Liver (tissue), 9 donors: ENCODE results near the gene CAPRIN1. TPM values are rescaled to one million over a fixed set of nuclear protein-coding genes. Genes with fewer than 3 reads are reported as not detected.
A peak's percentile ranks its signal among the peaks of the same experiment; 100 is the strongest.

Source experiments
- DNase-seq: peaks from one replicate; pipeline ENCODE4 v3.0.0-alpha.2; 2017; ENCODE audit warnings: low spot score
- H3K27ac ChIP-seq, 2 donors: one replicate each; pipeline ENCODE4 v1.7.0; 2013; ENCODE audit warnings: inconsistent platforms in 2 of 2, low read length in 2 of 2, control low read depth in 1 of 2, low read depth in 1 of 2, mild to moderate bottlenecking in 1 of 2
- H3K27me3 ChIP-seq, 4 donors: one replicate each; pipeline versions ENCODE4 v1.6.1 to v1.7.0; 2013; ENCODE audit warnings: low read length in 3 of 4, inconsistent platforms in 1 of 4, mild to moderate bottlenecking in 1 of 4, moderate library complexity in 1 of 4; ENCODE audit not compliant: control insufficient read depth in 4 of 4, insufficient read depth in 4 of 4
- H3K36me3 ChIP-seq, 4 donors: one replicate each; pipeline versions ENCODE4 v1.6.1 to v1.7.0; 2013; ENCODE audit warnings: low read length in 3 of 4, mild to moderate bottlenecking in 3 of 4, low read depth in 1 of 4, moderate library complexity in 1 of 4; ENCODE audit not compliant: control insufficient read depth in 4 of 4, insufficient read depth in 3 of 4
- H3K4me1 ChIP-seq, 4 donors: one replicate each; pipeline versions ENCODE4 v1.6.1 to v1.7.0; 2013; ENCODE audit warnings: low read length in 3 of 4, mild to moderate bottlenecking in 3 of 4, moderate library complexity in 1 of 4; ENCODE audit not compliant: control insufficient read depth in 4 of 4, insufficient read depth in 4 of 4
- H3K4me3 ChIP-seq, 3 donors: one replicate each; pipeline versions ENCODE4 v1.6.1 to v1.7.0; 2013; ENCODE audit warnings: low read length in 3 of 3, control low read depth in 1 of 3, low read depth in 1 of 3, mild to moderate bottlenecking in 1 of 3
- H3K9ac ChIP-seq, 2 donors: one replicate each; pipeline ENCODE4 v1.7.0; 2013; ENCODE audit warnings: low read length in 2 of 2, mild to moderate bottlenecking in 2 of 2, moderate library complexity in 2 of 2, control low read depth in 1 of 2, low read depth in 1 of 2
- H3K9me3 ChIP-seq, 4 donors: one replicate each; pipeline versions ENCODE4 v1.6.1 to v1.7.0; 2013; ENCODE audit warnings: low read length in 3 of 4; ENCODE audit not compliant: control insufficient read depth in 4 of 4
- ATF3 ChIP-seq: IDR thresholded peaks from 2 replicates; pipeline ENCODE4 v1.6.1; 2016; ENCODE audit warnings: antibody characterized with exemption
- EGR1 ChIP-seq, 2 donors: IDR thresholded peaks; 2 replicates each; pipeline ENCODE4 v1.6.1; 2016 to 2018; ENCODE audit warnings: antibody characterized with exemption in 2 of 2, low read depth in 2 of 2
- FOXA1 ChIP-seq: IDR thresholded peaks from 2 replicates; pipeline ENCODE4 v1.6.1; 2016; ENCODE audit warnings: antibody characterized with exemption
- FOXA2 ChIP-seq: IDR thresholded peaks from 2 replicates; pipeline ENCODE4 v1.6.1; 2016; ENCODE audit warnings: antibody characterized with exemption
- GABPA ChIP-seq, 2 donors: IDR thresholded peaks in 1 of 2; conservative IDR thresholded peaks in 1 of 2; 2 replicates each; pipeline ENCODE4 v1.6.1; 2016; ENCODE audit warnings: antibody characterized with exemption in 2 of 2, mild to moderate bottlenecking in 1 of 2, moderate library complexity in 1 of 2
- HNF4G ChIP-seq: IDR thresholded peaks from 2 replicates; pipeline ENCODE4 v1.6.1; 2016; ENCODE audit warnings: antibody characterized with exemption
- JUND ChIP-seq, 2 donors: IDR thresholded peaks; 2 replicates each; pipeline ENCODE4 v1.6.1; 2016; ENCODE audit warnings: antibody characterized with exemption in 2 of 2
- NR2F2 ChIP-seq: IDR thresholded peaks from 2 replicates; pipeline ENCODE4 v1.6.1; 2016; ENCODE audit warnings: antibody characterized with exemption
- RAD21 ChIP-seq, 2 donors: IDR thresholded peaks; 2 replicates each; pipeline ENCODE4 v1.6.1; 2016; ENCODE audit warnings: antibody characterized with exemption in 2 of 2, mild to moderate bottlenecking in 2 of 2
- REST ChIP-seq: IDR thresholded peaks from 2 replicates; pipeline ENCODE4 v1.6.1; 2016; ENCODE audit warnings: antibody characterized with exemption, mild to moderate bottlenecking
- RXRA ChIP-seq, 2 donors: IDR thresholded peaks; 2 replicates each; pipeline ENCODE4 v1.6.1; 2017 to 2018; ENCODE audit warnings: antibody characterized with exemption in 2 of 2, mild to moderate bottlenecking in 1 of 2
- SP1 ChIP-seq: IDR thresholded peaks from 2 replicates; pipeline ENCODE4 v1.6.1; 2018; ENCODE audit warnings: antibody characterized with exemption, mild to moderate bottlenecking
- WGBS: extraction: QIAGEN DNeasy Blood & Tissue Kit; methylation state at CpG from one replicate; pipeline ENCODE4 v1.1.7; 2013; 5-methylcytosine and 5-hydroxymethylcytosine counted together
- polyA plus RNA-seq, 2 donors: library from polyadenylated mRNA; stranded (reverse) in 1 of 2; unstranded in 1 of 2; fragments of 200-250 nt in 1 of 2; fragments of >200 nt in 1 of 2; fragmentation: Nextera tagmentation in 1 of 2; extraction: Ambion mirVana in 1 of 2; gene quantifications; one replicate each; pipeline versions ENCODE4 v1.2.1 to v1.2.3, GENCODE V29; 2013 to 2015
- total RNA-seq, 2 donors: library from RNA; depleted of rRNA; stranded (reverse); fragments of >200 nt; gene quantifications; one replicate each; pipeline ENCODE4 v1.2.3, GENCODE V29; 2014
- TF ChIP-seq, protein P1 (sequence below): IDR thresholded peaks from 2 replicates; pipeline ENCODE4 v1.6.1; 2016; ENCODE audit warnings: antibody characterized with exemption
- TF ChIP-seq, protein P2 (sequence below): fragments of 150-350 bp; IDR thresholded peaks from 2 replicates; pipeline ENCODE4 v1.5.1; 2017; ENCODE audit warnings: improper control_type of control experiment, low read depth, low read length; ENCODE audit not compliant: missing input control
- donor health status: healthy.
- donor health status: healthy.
- donor health status: healthy.
- donor health status: healthy.
- donor health status: healthy.

Gene CAPRIN1
- total and polyA plus RNA-seq, 4 donors: 19.5 to 112 (median 56.5) TPM

DNA sequence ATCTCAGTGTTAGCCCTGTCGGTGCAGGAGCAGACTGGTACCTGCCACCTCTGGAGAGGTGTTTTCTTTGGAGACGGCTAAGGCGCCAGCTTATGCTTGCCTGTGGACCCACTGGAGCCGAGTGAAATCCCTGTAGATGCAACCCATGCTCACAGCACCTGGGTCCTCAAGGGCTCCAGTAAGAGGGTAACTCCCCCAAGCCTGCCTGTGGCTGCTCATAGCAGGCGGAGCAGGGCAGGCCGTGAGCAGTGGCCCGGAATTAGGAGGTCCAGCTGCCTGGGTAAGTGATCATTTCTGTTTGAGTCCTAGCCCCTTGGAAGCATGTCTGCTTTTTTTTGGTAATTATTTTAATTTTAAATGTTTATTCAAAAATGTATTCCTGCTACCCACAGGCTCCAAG lies 97.7 kb downstream of the CAPRIN1 start:
- DNase-seq: no peak
- Histone ChIP-seq H3K4me1 (no peaks in the 10 kb centered on the region), H3K36me3 (peaks cover 3 to 79% (median 44%) of the 10 kb centered on the region in 4 donors), H3K9me3 (no peaks in the 10 kb centered on the region), H3K27me3 (no peaks in the 10 kb centered on the region), H3K27ac (no peak overlapping the region), H3K4me3 (no peak overlapping the region), H3K9ac (no peak overlapping the region)
- TF ChIP-seq, protein P1, sequence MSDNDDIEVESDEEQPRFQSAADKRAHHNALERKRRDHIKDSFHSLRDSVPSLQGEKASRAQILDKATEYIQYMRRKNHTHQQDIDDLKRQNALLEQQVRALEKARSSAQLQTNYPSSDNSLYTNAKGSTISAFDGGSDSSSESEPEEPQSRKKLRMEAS: no peak
- no peak for TF ChIP-seq NR2F2
- no peak for TF ChIP-seq GABPA (IDR thresholded peaks at IDR 0.05 in 1 of 2, conservative IDR thresholded peaks at IDR 0.05 in 1 of 2)
- no peak for TF ChIP-seq SP1
- TF ChIP-seq REST: no peak
- TF ChIP-seq FOXA1: no peak
- WGBS: 96% methylated on average over 7 of the region's 7 CpGs

- Histone ChIP-seq H3K9me3 (no peaks in the 10 kb centered on the region), H3K4me1 (no peaks in the 10 kb centered on the region), H3K4me3 (no peak overlapping the region), H3K9ac (no peak overlapping the region), H3K27ac (no peak overlapping the region), H3K27me3 (no peaks in the 10 kb centered on the region), H3K36me3 (peaks cover 3 to 79% (median 42%) of the 10 kb centered on the region in 4 donors)
- WGBS: 85% methylated on average over 13 of the region's 13 CpGs
- no peak for TF ChIP-seq HNF4G
- TF ChIP-seq, protein P1: no peak
- TF ChIP-seq RAD21 (IDR thresholded peaks at IDR 0.05): peak in 1 of 2 donors; percentile 58
- TF ChIP-seq, protein P2, sequence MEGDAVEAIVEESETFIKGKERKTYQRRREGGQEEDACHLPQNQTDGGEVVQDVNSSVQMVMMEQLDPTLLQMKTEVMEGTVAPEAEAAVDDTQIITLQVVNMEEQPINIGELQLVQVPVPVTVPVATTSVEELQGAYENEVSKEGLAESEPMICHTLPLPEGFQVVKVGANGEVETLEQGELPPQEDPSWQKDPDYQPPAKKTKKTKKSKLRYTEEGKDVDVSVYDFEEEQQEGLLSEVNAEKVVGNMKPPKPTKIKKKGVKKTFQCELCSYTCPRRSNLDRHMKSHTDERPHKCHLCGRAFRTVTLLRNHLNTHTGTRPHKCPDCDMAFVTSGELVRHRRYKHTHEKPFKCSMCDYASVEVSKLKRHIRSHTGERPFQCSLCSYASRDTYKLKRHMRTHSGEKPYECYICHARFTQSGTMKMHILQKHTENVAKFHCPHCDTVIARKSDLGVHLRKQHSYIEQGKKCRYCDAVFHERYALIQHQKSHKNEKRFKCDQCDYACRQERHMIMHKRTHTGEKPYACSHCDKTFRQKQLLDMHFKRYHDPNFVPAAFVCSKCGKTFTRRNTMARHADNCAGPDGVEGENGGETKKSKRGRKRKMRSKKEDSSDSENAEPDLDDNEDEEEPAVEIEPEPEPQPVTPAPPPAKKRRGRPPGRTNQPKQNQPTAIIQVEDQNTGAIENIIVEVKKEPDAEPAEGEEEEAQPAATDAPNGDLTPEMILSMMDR: peak; percentile 27
- no peak for DNase-seq
These were observed 98.3 kb downstream of the CAPRIN1 start for GRCh38 chr11:34149786-34150185.

GRCh38 chr11:34150494-34151151 lies 99.1 kb downstream of the CAPRIN1 start:
- H3K9me3 ChIP-seq: no peaks in the 10 kb centered on the region
- no peak overlapping the region for H3K9ac ChIP-seq
- no peak overlapping the region for H3K4me3 ChIP-seq
- DNase-seq: no peak
- WGBS: 86% methylated on average over 6 of the region's 6 CpGs
- TF ChIP-seq EGR1 (IDR thresholded peaks at IDR 0.05; ENCODE audit: low read depth in 2 of 2): no peak
- TF ChIP-seq GABPA (IDR thresholded peaks at IDR 0.05 in 1 of 2, conservative IDR thresholded peaks at IDR 0.05 in 1 of 2): no peak
- no peak for TF ChIP-seq FOXA2
- no peak for TF ChIP-seq SP1
- no peak for TF ChIP-seq ATF3
- no peak for TF ChIP-seq RXRA (IDR thresholded peaks at IDR 0.05)
- no peak for TF ChIP-seq JUND (IDR thresholded peaks at IDR 0.05)
- TF ChIP-seq, protein P1: no peak
- no peak for TF ChIP-seq NR2F2
- H3K27me3 ChIP-seq: no peaks in the 10 kb centered on the region
- peaks cover under 1 to 78% (median 38%) of the 10 kb centered on the region in 4 donors for H3K36me3 ChIP-seq
- no peak overlapping the region for H3K27ac ChIP-seq
- H3K4me1 ChIP-seq: no peaks in the 10 kb centered on the region
